ENCODE measurements around the gene SHROOM2. TPM values are rescaled to one million over a fixed set of nuclear protein-coding genes. Genes with fewer than 3 reads are reported as not detected.

Gene SHROOM2
- total RNA-seq, 1 donor from 2014 or later: 6.9 TPM

DNA sequence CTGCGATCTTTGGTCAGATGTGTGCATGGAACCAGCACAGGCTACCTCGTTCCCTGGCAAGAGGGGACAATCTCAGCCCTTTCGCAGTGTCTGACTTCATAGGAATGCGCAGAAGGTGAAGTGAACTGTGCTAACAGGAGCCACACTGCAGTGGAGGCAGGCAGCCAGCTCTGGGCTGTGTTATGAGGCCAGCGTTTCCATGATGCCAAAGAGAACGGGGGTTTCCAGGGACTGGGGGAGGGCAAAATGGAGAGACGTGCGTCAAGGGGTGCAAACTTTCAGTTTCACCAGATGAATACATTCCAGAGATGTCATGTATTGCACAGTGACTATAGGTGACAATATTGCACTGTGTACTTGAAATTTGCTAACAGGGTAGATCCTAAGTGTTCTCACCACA is 211.3 kb downstream of the SHROOM2 start:
- DNase-seq (ENCODE audit: low read depth, low spot score): no peak

Other genes with a start within 250 kb of the SHROOM2 start
- 2.3 and 3.1 TPM in 2 replicates for gene GPR143, start 20.6 kb upstream of the SHROOM2 start, total RNA-seq
- 0.07 and 0.26 TPM in 2 replicates for gene CLDN34, start 180.9 kb downstream of the SHROOM2 start, total RNA-seq